SK-N-SH (cell line): ENCODE data around the gene AZU1. TPM values are rescaled to one million over a fixed set of nuclear protein-coding genes. Genes with fewer than 3 reads are reported as not detected.

Source experiments
- CTCF ChIA-PET: fragments of 300-600, 350-600 bp; formaldehyde crosslinking; extraction: SDS; loops from one replicate; lab custom pipeline; 2021; lab: Yijun Ruan, JAX
- POLR2A ChIA-PET: fragments of 350-600 bp; sonication (Branson Sonifier 250); formaldehyde crosslinking; extraction: SDS; loops from one replicate; lab custom pipeline; 2020; ENCODE audit warnings: antibody characterized with exemption, inconsistent platforms; lab: Yijun Ruan, JAX
- DNase-seq: peaks from one replicate; pipeline ENCODE4 v3.0.0; 2012
- H2AFZ ChIP-seq: fragments of 200-600 bp; sonication (generic); 2 replicates; pipeline ENCODE4 v1.8.1; 2016; ENCODE audit warnings: antibody characterized with exemption, mild to moderate bottlenecking, low read depth
- H3F3A ChIP-seq: fragments of 200-600 bp; sonication (generic); replicated peaks from 2 replicates; pipeline ENCODE3; 2016; ENCODE audit warnings: antibody characterized with exemption, mild to moderate bottlenecking; ENCODE audit not compliant: insufficient read depth
- H3K27ac ChIP-seq, 2 experiments: fragments of 200-500 bp in 1 of 2; fragments of 200-600 bp in 1 of 2; sonication (Bioruptor generic) in 1 of 2; sonication (generic), shearing (Covaris generic) in 1 of 2; 2 replicates each; pipeline versions ENCODE4 v1.5.1 to v1.6.1; 2014 to 2016; ENCODE audit warnings: low read depth in 2 of 2, inconsistent platforms in 1 of 2, low read length in 1 of 2, mild to moderate bottlenecking in 1 of 2, mixed read lengths in 1 of 2
- H3K27me3 ChIP-seq: fragments of 200-600 bp; sonication (generic), shearing (Covaris generic); 2 replicates; pipeline ENCODE4 v1.6.1; 2016; ENCODE audit warnings: mixed run types; ENCODE audit not compliant: insufficient read depth
- H3K36me3 ChIP-seq, 2 experiments: fragments of 200-500 bp in 1 of 2; fragments of 200-600 bp in 1 of 2; sonication (Bioruptor generic) in 1 of 2; sonication (generic) in 1 of 2; replicated peaks in 1 of 2; 2 replicates each; pipeline versions ENCODE3 to v1.5.1; 2014 to 2016; ENCODE audit warnings: low read length in 1 of 2, mild to moderate bottlenecking in 1 of 2; ENCODE audit not compliant: insufficient read depth in 2 of 2, control insufficient read depth in 1 of 2
- H3K4me1 ChIP-seq, 2 experiments: fragments of 200-500 bp in 1 of 2; fragments of 200-600 bp in 1 of 2; sonication (Bioruptor generic) in 1 of 2; sonication (generic), shearing (Covaris generic) in 1 of 2; 2 replicates each; pipeline versions ENCODE4 v1.5.1 to v1.6.1; 2014 to 2016; ENCODE audit warnings: low read depth in 1 of 2, low read length in 1 of 2, mixed run types in 1 of 2; ENCODE audit not compliant: insufficient read depth in 2 of 2, control insufficient read depth in 1 of 2
- H3K4me2 ChIP-seq: fragments of 200-600 bp; sonication (generic), shearing (Covaris generic); 2 replicates; pipeline ENCODE4 v1.6.1; 2017; ENCODE audit warnings: mixed run types
- H3K4me3 ChIP-seq, 2 experiments: fragments of 200-500 bp in 1 of 2; fragments of 200-600 bp in 1 of 2; sonication (Bioruptor generic) in 1 of 2; sonication (generic), shearing (Covaris generic) in 1 of 2; 2 replicates each; pipeline versions ENCODE4 v1.5.1 to v1.8.1; 2014 to 2016; ENCODE audit warnings: low read depth in 2 of 2, inconsistent platforms in 1 of 2, low read length in 1 of 2, mild to moderate bottlenecking in 1 of 2, mixed read lengths in 1 of 2, moderate library complexity in 1 of 2
- H3K79me2 ChIP-seq: fragments of 200-600 bp; sonication (generic); 2 replicates; pipeline ENCODE4 v1.8.1; 2017; ENCODE audit warnings: mild to moderate bottlenecking; ENCODE audit not compliant: insufficient read depth
- H3K9ac ChIP-seq: fragments of 200-600 bp; sonication (generic); 2 replicates; pipeline ENCODE4 v1.6.1; 2017; ENCODE audit warnings: mixed run types
- H3K9me2 ChIP-seq: fragments of 200-600 bp; sonication (generic); 2 replicates; pipeline ENCODE4 v1.6.1; 2017; ENCODE audit warnings: mixed run types
- H3K9me3 ChIP-seq: fragments of 200-600 bp; sonication (generic); 2 replicates; pipeline ENCODE4 v1.6.1; 2017; ENCODE audit warnings: mixed run types, mild to moderate bottlenecking, moderate library complexity
- H4K20me1 ChIP-seq: fragments of 200-600 bp; sonication (generic); 2 replicates; pipeline ENCODE4 v1.6.1; 2017; ENCODE audit warnings: mild to moderate bottlenecking, mixed run types; ENCODE audit not compliant: insufficient read depth
- ELF1 ChIP-seq: IDR thresholded peaks from 2 replicates; pipeline ENCODE4 v1.4.0; 2012
- EP300 ChIP-seq, 2 experiments: IDR thresholded peaks; 2 replicates each; pipeline versions ENCODE4 v1.4.0 to v1.6.1; 2012; ENCODE audit warnings: borderline replicate concordance in 1 of 2, low read depth in 1 of 2, low read length in 1 of 2
- EZH2phosphoT487 ChIP-seq: fragments of 200-600 bp; sonication (generic); IDR thresholded peaks from 2 replicates; pipeline ENCODE4 v1.6.1; 2017; ENCODE audit warnings: low read depth, mixed run types, mild to moderate bottlenecking, antibody characterized with exemption, moderate library complexity, borderline replicate concordance
- FOSL2 ChIP-seq: IDR thresholded peaks from 2 replicates; pipeline ENCODE4 v1.4.0; 2012; ENCODE audit warnings: low read depth, mild to moderate bottlenecking, moderate library complexity, borderline replicate concordance
- GABPA ChIP-seq: IDR thresholded peaks from 2 replicates; pipeline ENCODE4 v1.4.0; 2012; ENCODE audit warnings: low read depth, mild to moderate bottlenecking
- MEF2A ChIP-seq: IDR thresholded peaks from 2 replicates; pipeline ENCODE4 v1.4.0; 2012; ENCODE audit warnings: low read depth, borderline replicate concordance
- NFIC ChIP-seq: IDR thresholded peaks from 2 replicates; pipeline ENCODE4 v1.4.0; 2012; ENCODE audit warnings: borderline replicate concordance
- NRF1 ChIP-seq: IDR thresholded peaks from 2 replicates; pipeline ENCODE4 v1.6.1; 2012; ENCODE audit warnings: low read depth, mild to moderate bottlenecking, low read length
- PBX3 ChIP-seq: IDR thresholded peaks from 2 replicates; pipeline ENCODE4; 2012
- RAD21 ChIP-seq: IDR thresholded peaks from 2 replicates; pipeline ENCODE4 v1.6.1; 2012; ENCODE audit warnings: mild to moderate bottlenecking, low read length
- RCOR1 ChIP-seq: fragments of 150-350 bp; IDR thresholded peaks from 2 replicates; pipeline ENCODE4 v1.6.1; 2017; ENCODE audit warnings: antibody characterized with exemption, low read length
- REST ChIP-seq: IDR thresholded peaks from 2 replicates; pipeline ENCODE4 v1.6.1; 2012; ENCODE audit warnings: mild to moderate bottlenecking, low read depth, low read length, moderate library complexity
- RFX5 ChIP-seq: IDR thresholded peaks from 2 replicates; pipeline ENCODE4 v1.6.1; 2012; ENCODE audit warnings: mild to moderate bottlenecking, improper control_type of control experiment, low read length
- SMC3 ChIP-seq: IDR thresholded peaks from 2 replicates; pipeline ENCODE4 v1.6.1; 2012; ENCODE audit warnings: low read depth, low read length, improper control_type of control experiment
- TEAD4 ChIP-seq: IDR thresholded peaks from 2 replicates; pipeline ENCODE4 v1.4.0; 2012; ENCODE audit warnings: mild to moderate bottlenecking, borderline replicate concordance; ENCODE audit not compliant: insufficient read depth
- USF1 ChIP-seq: IDR thresholded peaks from 2 replicates; pipeline ENCODE4 v1.4.0; 2012; ENCODE audit warnings: low read depth, borderline replicate concordance
- WGBS: methylation state at CpG from one replicate; pipeline ENCODE4 v1.1.6; 2017; ENCODE audit warnings: low lambda C conversion rate; 5-methylcytosine and 5-hydroxymethylcytosine counted together
- polyA plus RNA-seq, 3 experiments: library from polyadenylated mRNA; depleted of rRNA; stranded (reverse); fragments of >200 nt; gene quantifications; 2 replicates each; pipeline ENCODE4 v1.2.3, GENCODE V29; 2012
- TF ChIP-seq, protein P1 (sequence below): fragments of 200-600 bp; sonication (generic); IDR thresholded peaks from 2 replicates; pipeline ENCODE4 v1.6.1; 2017; ENCODE audit warnings: antibody characterized with exemption, mild to moderate bottlenecking, moderate library complexity

AZU1 gene
- polyA plus RNA-seq, 1 of the 3 experiments (the other 2 are of a cell fraction) = 0.15 TPM

GRCh38 chr19:854549-854948 lies 26.9 kb downstream of the AZU1 start:
- Histone ChIP-seq H2AFZ (no peak overlapping the region), H3K4me2 (no peak overlapping the region), H3K27me3 (peaks cover 48% of the 10 kb centered on the region), H3K9ac (no peak overlapping the region), H3K4me3 (no peak overlapping the region), H4K20me1 (no peaks in the 10 kb centered on the region), H3K4me1 (peaks cover 0 to 8% of the 10 kb centered on the region in 2 experiments; a peak in 1 of 4 replicates), H3F3A (peaks cover 9% of the 10 kb centered on the region), H3K9me3 (no peaks in the 10 kb centered on the region), H3K79me2 (no peaks in the 10 kb centered on the region), H3K9me2 (no peaks in the 10 kb centered on the region), H3K36me3 (no peaks in the 10 kb centered on the region), H3K27ac (no peak overlapping the region)
- DNase-seq = no peak
- POLR2A ChIA-PET = no interaction called here
- 65% methylated on average over 6 of the region's 6 CpGs for WGBS
- CTCF ChIA-PET = no interaction called here
- no peak for TF ChIP-seq FOSL2
- TF ChIP-seq EP300 (IDR thresholded peaks at IDR 0.05; ENCODE audit: borderline replicate concordance in 1 of 2, low read depth in 1 of 2, low read length in 1 of 2) = no peak
- no peak for TF ChIP-seq RFX5
- no peak for TF ChIP-seq RCOR1
- TF ChIP-seq RAD21 = no peak
- no peak for TF ChIP-seq PBX3
- TF ChIP-seq ELF1 = no peak
- TF ChIP-seq GABPA = no peak

- TF ChIP-seq NFIC = no peak
- TF ChIP-seq MEF2A = no peak
- TF ChIP-seq EZH2phosphoT487 = no peak
- no peak for TF ChIP-seq PBX3
- TF ChIP-seq NRF1 = no peak
- no peak for TF ChIP-seq SMC3
- no peak for TF ChIP-seq TEAD4
- TF ChIP-seq, protein P1, sequence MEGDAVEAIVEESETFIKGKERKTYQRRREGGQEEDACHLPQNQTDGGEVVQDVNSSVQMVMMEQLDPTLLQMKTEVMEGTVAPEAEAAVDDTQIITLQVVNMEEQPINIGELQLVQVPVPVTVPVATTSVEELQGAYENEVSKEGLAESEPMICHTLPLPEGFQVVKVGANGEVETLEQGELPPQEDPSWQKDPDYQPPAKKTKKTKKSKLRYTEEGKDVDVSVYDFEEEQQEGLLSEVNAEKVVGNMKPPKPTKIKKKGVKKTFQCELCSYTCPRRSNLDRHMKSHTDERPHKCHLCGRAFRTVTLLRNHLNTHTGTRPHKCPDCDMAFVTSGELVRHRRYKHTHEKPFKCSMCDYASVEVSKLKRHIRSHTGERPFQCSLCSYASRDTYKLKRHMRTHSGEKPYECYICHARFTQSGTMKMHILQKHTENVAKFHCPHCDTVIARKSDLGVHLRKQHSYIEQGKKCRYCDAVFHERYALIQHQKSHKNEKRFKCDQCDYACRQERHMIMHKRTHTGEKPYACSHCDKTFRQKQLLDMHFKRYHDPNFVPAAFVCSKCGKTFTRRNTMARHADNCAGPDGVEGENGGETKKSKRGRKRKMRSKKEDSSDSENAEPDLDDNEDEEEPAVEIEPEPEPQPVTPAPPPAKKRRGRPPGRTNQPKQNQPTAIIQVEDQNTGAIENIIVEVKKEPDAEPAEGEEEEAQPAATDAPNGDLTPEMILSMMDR = no peak
- TF ChIP-seq RCOR1 = no peak
- TF ChIP-seq REST = no peak
- TF ChIP-seq USF1 = no peak
- no peak overlapping the region for H3K4me2 ChIP-seq
- H2AFZ ChIP-seq = no peak overlapping the region
- no peaks in the 10 kb centered on the region for H3K36me3 ChIP-seq
- 45% methylated on average over 11 of the region's 12 CpGs for WGBS
- CTCF ChIA-PET = interaction anchor here (0.6 to 5.4 kb wide), 10 partner anchors 8 to 387 kb away, joined by 3 to 20 read pairs (median 6); partner anchors contain the start of genes ATP5F1D, KISS1R and WDR18
- H3K9me3 ChIP-seq = no peaks in the 10 kb centered on the region
- peaks cover 0 to 8% of the 10 kb centered on the region in 2 experiments; a peak in 1 of 4 replicates for H3K4me1 ChIP-seq
- H3K27me3 ChIP-seq = peaks cover 54% of the 10 kb centered on the region
- H4K20me1 ChIP-seq = no peaks in the 10 kb centered on the region
- H3F3A ChIP-seq = peaks cover 4% of the 10 kb centered on the region
- no peak for DNase-seq
- POLR2A ChIA-PET = no interaction called here
- no peaks in the 10 kb centered on the region for H3K9me2 ChIP-seq
- H3K9ac ChIP-seq = no peak overlapping the region
- no peak overlapping the region for H3K27ac ChIP-seq
- no peak overlapping the region for H3K4me3 ChIP-seq
- no peaks in the 10 kb centered on the region for H3K79me2 ChIP-seq
Measured at GRCh38 chr19:855142-855541, 27.5 kb downstream of the AZU1 start.
